B cell (primary cell): ENCODE measurements around the gene CIDEC. TPM values are rescaled to one million over a fixed set of nuclear protein-coding genes. Genes with fewer than 3 reads are reported as not detected.

Experiments
- ATAC-seq: fragments of 200-7000 bp; cut with Tn5 transposase; one replicate; pipeline ENCODE4 v1.10.0; 2021; ENCODE audit warnings: low read depth, mild to moderate bottlenecking, moderate number of reproducible peaks, moderate library complexity
- CTCF ChIA-PET: fragments of 350-600 bp; sonication (Branson Sonifier 250); formaldehyde crosslinking; loops from one replicate; lab custom pipeline; 2021; ENCODE audit warnings: antibody characterized with exemption, inconsistent platforms; lab: Charles Lee
- POLR2A ChIA-PET: fragments of 350-600 bp; sonication (Branson Sonifier 250); formaldehyde crosslinking; loops from one replicate; lab custom pipeline; 2021; ENCODE audit warnings: antibody characterized with exemption; lab: Charles Lee
- DNase-seq: peaks from one replicate; pipeline ENCODE4 v3.0.0; 2013
- H2AFZ ChIP-seq: 2 replicates; pipeline ENCODE4 v1.6.1; 2012; ENCODE audit warnings: mild to moderate bottlenecking, low read depth, low read length; ENCODE audit not compliant: insufficient read depth, poor library complexity, severe bottlenecking
- H3K27ac ChIP-seq, 2 donors: 1 replicate in 1 of 2; 2 replicates in 1 of 2; pipeline ENCODE4 v1.5.1; 2012 to 2013; ENCODE audit warnings: low read length in 2 of 2, mild to moderate bottlenecking in 2 of 2, moderate library complexity in 1 of 2
- H3K27me3 ChIP-seq, 4 experiments: fragments of 200-600 bp in 1 of 4; sonication (generic) in 1 of 4; replicated peaks in 1 of 4; 1 replicate in 2 of 4; 2 replicates in 2 of 4; pipeline versions ENCODE4 v1.6.1 to v1.7.0; 2013 to 2016; ENCODE audit warnings: low read length in 3 of 4, mild to moderate bottlenecking in 2 of 4, mixed read lengths in 1 of 4, moderate library complexity in 1 of 4; ENCODE audit not compliant: insufficient read depth in 4 of 4, control insufficient read depth in 3 of 4; ENCODE audit errors: control extremely low read depth in 1 of 4
- H3K36me3 ChIP-seq, 2 experiments: replicated peaks in 1 of 2; 1 replicate in 1 of 2; 2 replicates in 1 of 2; pipeline versions ENCODE4 v1.6.1 to v1.7.1; 2013; ENCODE audit warnings: low read length in 1 of 2; ENCODE audit not compliant: insufficient read depth in 2 of 2, control insufficient read depth in 1 of 2; ENCODE audit errors: control extremely low read depth in 1 of 2, extremely low read depth in 1 of 2
- H3K4me1 ChIP-seq, 2 donors: fragments of 200-600 bp in 1 of 2; sonication (generic) in 1 of 2; 1 replicate in 1 of 2; 2 replicates in 1 of 2; pipeline versions ENCODE4 v1.5.1 to v1.6.1; 2013 to 2017; ENCODE audit warnings: low read length in 2 of 2; ENCODE audit not compliant: control insufficient read depth in 2 of 2, insufficient read depth in 2 of 2
- H3K4me2 ChIP-seq: replicated peaks from 2 replicates; pipeline ENCODE3; 2012; ENCODE audit warnings: mild to moderate bottlenecking, low read depth, low read length; ENCODE audit not compliant: poor library complexity, severe bottlenecking
- H3K4me3 ChIP-seq, 5 experiments: fragments of 200-600 bp in 1 of 5; sonication (generic) in 1 of 5; 1 replicate in 3 of 5; 2 replicates in 2 of 5; pipeline versions ENCODE4 v1.5.1 to v1.7.0; 2011 to 2016; ENCODE audit warnings: low read length in 4 of 5, mild to moderate bottlenecking in 4 of 5, low read depth in 2 of 5, control low read depth in 1 of 5, moderate library complexity in 1 of 5; ENCODE audit not compliant: insufficient read depth in 1 of 5; ENCODE audit errors: control extremely low read depth in 1 of 5, extremely low read depth in 1 of 5
- H3K79me2 ChIP-seq: fragments of 200-600 bp; sonication (generic); one replicate; pipeline ENCODE4 v1.6.0; 2016; ENCODE audit warnings: low read length; ENCODE audit not compliant: control insufficient read depth, insufficient read depth
- H3K9ac ChIP-seq: fragments of 200-600 bp; sonication (generic); 2 replicates; pipeline ENCODE4 v1.6.1; 2017; ENCODE audit warnings: mild to moderate bottlenecking, low read length, moderate library complexity
- H3K9me3 ChIP-seq, 3 donors: one replicate each; pipeline versions ENCODE4 v1.6.1 to v1.7.1; 2013; ENCODE audit warnings: low read length in 2 of 3; ENCODE audit not compliant: control insufficient read depth in 2 of 3, insufficient read depth in 1 of 3; ENCODE audit errors: control extremely low read depth in 1 of 3
- H4K20me1 ChIP-seq: 2 replicates; pipeline ENCODE4 v1.6.0; 2012; ENCODE audit warnings: mild to moderate bottlenecking, low read length; ENCODE audit not compliant: insufficient read depth, control insufficient read depth, poor library complexity, severe bottlenecking
- H3K27ac Mint-ChIP-seq: one replicate; pipeline ENCODE4 v1.8.0; 2021; ENCODE audit warnings: mixed read lengths
- H3K27me3 Mint-ChIP-seq: one replicate; pipeline ENCODE4 v1.8.0; 2021; ENCODE audit warnings: mixed read lengths
- H3K4me1 Mint-ChIP-seq: one replicate; pipeline ENCODE4 v1.8.0; 2021; ENCODE audit warnings: mixed read lengths
- H3K4me3 Mint-ChIP-seq: one replicate; pipeline ENCODE4 v1.8.0; 2021; ENCODE audit warnings: mixed read lengths
- H3K9me3 Mint-ChIP-seq: one replicate; pipeline ENCODE4 v1.8.0; 2022; ENCODE audit warnings: mixed read lengths; ENCODE audit not compliant: insufficient read depth
- CTCF ChIP-seq: fragments of 200-600 bp; IDR thresholded peaks from one replicate; pipeline ENCODE4 v1.8.0; 2022; ENCODE audit warnings: antibody characterized with exemption, mild to moderate bottlenecking
- EZH2 ChIP-seq: IDR thresholded peaks from 2 replicates; pipeline ENCODE4 v1.6.1; 2012; ENCODE audit warnings: borderline replicate concordance, low read depth, mild to moderate bottlenecking, moderate library complexity, low read length; ENCODE audit not compliant: insufficient read depth, poor library complexity, severe bottlenecking
- WGBS: methylation state at CpG from one replicate; pipeline ENCODE4 v1.1.5; 2013; ENCODE audit warnings: missing lambda C conversion rate; ENCODE audit not compliant: insufficient coverage; 5-methylcytosine and 5-hydroxymethylcytosine counted together
- intact Hi-C: fragments of 100-400 bp; cut with micrococcal nuclease; formaldehyde crosslinking; loops from one replicate; pipeline ENCODE4 v1.10.0; 2022
- polyA plus RNA-seq: library from polyadenylated mRNA; depleted of rRNA; stranded (reverse); fragments of >200 nt; gene quantifications from 2 replicates; pipeline ENCODE4 v1.2.3, GENCODE V29; 2012
- total RNA-seq, 2 donors: library from RNA; stranded (reverse); fragments of 120-200 nt in 1 of 2; gene quantifications; 1 replicate in 1 of 2; 2 replicates in 1 of 2; pipeline versions ENCODE4 v1.2.3 to v1.2.4, GENCODE V29; 2013 to 2022

The CIDEC gene
- total and polyA plus RNA-seq, 2 donors (not counting 1 experiment from before 2014, with no cell fraction given): not detected

GRCh38 chr3:9826815-9827573, 53.1 kb downstream of the CIDEC start:
- H3K27ac ChIP-seq: no peak overlapping the region
- H3K4me3 ChIP-seq: no peak overlapping the region
- H3K27me3 ChIP-seq: no peaks in the 10 kb centered on the region
- Mint-ChIP-seq H3K27me3 (no peaks in the 10 kb centered on the region), H3K9me3 (no peaks in the 10 kb centered on the region), H3K27ac (no peak overlapping the region), H3K4me3 (no peak overlapping the region), H3K4me1 (peaks cover 2% of the 10 kb centered on the region)
- no peaks in the 10 kb centered on the region for H4K20me1 ChIP-seq
- no peak for TF ChIP-seq CTCF
- no peak for TF ChIP-seq EZH2
- H3K4me2 ChIP-seq: no peak overlapping the region
- POLR2A ChIA-PET: interaction anchor here (0.6 kb wide), 1 partner anchor 315 kb away, joined by 5 read pairs; the partner anchor contains the start of gene VHL
- no peaks in the 10 kb centered on the region for H3K4me1 ChIP-seq
- WGBS: 95% methylated on average over 17 of the region's 20 CpGs
- ATAC-seq: no peak
- CTCF ChIA-PET: interaction anchor here (1.4 kb wide), 1 partner anchor 18 kb away, joined by 3 read pairs; no protein-coding TSS in a partner anchor
- no peaks in the 10 kb centered on the region for H3K79me2 ChIP-seq
- intact Hi-C loops: no loop called here
- no peak overlapping the region for H2AFZ ChIP-seq
- H3K36me3 ChIP-seq: peaks cover 2 to 7% of the 10 kb centered on the region in 2 experiments
- H3K9me3 ChIP-seq: no peaks in the 10 kb centered on the region
- DNase-seq: no peak
- H3K9ac ChIP-seq: no peak overlapping the region

GRCh38 chr3:9825451-9826040, 54.5 kb downstream of the CIDEC start:
- WGBS: 95% methylated on average over 11 of the region's 14 CpGs
- no peak overlapping the region for H3K4me2 ChIP-seq
- peaks cover 2 to 7% of the 10 kb centered on the region in 2 experiments for H3K36me3 ChIP-seq
- intact Hi-C loops: no loop called here
- no peaks in the 10 kb centered on the region for H3K4me1 ChIP-seq
- H3K27ac ChIP-seq: no peak overlapping the region
- H4K20me1 ChIP-seq: no peaks in the 10 kb centered on the region
- DNase-seq (no peak), ATAC-seq (no peak)
- no peaks in the 10 kb centered on the region for H3K9me3 ChIP-seq
- no peak overlapping the region for H3K9ac ChIP-seq
- no peaks in the 10 kb centered on the region for H3K79me2 ChIP-seq
- no peak overlapping the region for H2AFZ ChIP-seq
- H3K4me3 Mint-ChIP-seq: no peak overlapping the region
- no peaks in the 10 kb centered on the region for H3K9me3 Mint-ChIP-seq
- H3K27ac Mint-ChIP-seq: no peak overlapping the region
- no peaks in the 10 kb centered on the region for H3K27me3 Mint-ChIP-seq
- no peak overlapping the region for H3K4me3 ChIP-seq
- no peaks in the 10 kb centered on the region for H3K27me3 ChIP-seq
- TF ChIP-seq EZH2 (no peak), CTCF (no peak)
- CTCF ChIA-PET: no interaction called here
- POLR2A ChIA-PET: no interaction called here
- H3K4me1 Mint-ChIP-seq: peaks cover 2% of the 10 kb centered on the region
